ENCODE results near the gene ZNF618.

- TF ChIP-seq CTCF (IDR thresholded peaks at IDR 0.05) (no peak), POLR2A (IDR thresholded peaks at IDR 0.05) (no peak)
Observed at GRCh38 chr9:113945784-113946183, 69.7 kb downstream of the ZNF618 start.

Measured in esophagus squamous epithelium (tissue), 4 donors.